HG02642 (cell line): ENCODE measurements around the gene THSD7A.

Experiments
- ATAC-seq: cut with Tn5 transposase; IDR thresholded peaks from one replicate; pipeline ENCODE4 v1.9.1; 2021; ENCODE audit warnings: mild to moderate bottlenecking; ENCODE audit not compliant: unreplicated experiment, poor library complexity

The THSD7A gene

GRCh38 chr7:11369696-11370095 is 462.3 kb downstream of the THSD7A start:
- ATAC-seq: no peak

- no peak for ATAC-seq
These were observed 465.9 kb downstream of the THSD7A start for GRCh38 chr7:11366118-11366517.

- ATAC-seq: no peak
These were observed 473.4 kb downstream of the THSD7A start for GRCh38 chr7:11358637-11359036.

DNA sequence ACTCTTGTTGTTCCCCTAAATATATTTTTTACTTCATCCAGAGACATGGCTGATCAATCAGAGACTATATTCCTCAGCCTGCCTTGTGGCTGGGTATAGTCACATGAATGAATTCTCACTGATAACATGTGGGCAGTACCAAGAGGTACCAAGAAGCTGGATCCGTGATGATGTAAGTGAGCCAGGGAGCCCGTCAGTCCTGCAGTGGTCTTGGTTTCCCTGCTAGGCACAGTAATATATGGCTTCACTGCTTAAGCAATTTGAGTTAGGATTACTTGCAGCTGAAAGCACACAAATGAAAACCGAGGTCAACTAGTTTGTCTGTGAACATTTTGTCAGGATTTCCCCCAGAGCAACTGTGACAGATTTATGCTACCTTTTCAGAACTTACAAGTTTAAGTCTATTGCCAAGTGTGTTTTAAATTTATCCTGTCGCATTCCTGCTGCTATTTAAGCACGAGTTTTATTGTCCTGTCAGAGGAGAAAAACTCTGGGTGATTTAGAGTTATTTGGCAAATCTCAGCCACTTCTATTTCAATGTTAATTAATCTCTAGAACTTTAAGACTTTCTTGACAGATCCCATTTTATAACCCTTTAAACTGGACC is 476.5 kb downstream of the THSD7A start:
- ATAC-seq: no peak

DNA sequence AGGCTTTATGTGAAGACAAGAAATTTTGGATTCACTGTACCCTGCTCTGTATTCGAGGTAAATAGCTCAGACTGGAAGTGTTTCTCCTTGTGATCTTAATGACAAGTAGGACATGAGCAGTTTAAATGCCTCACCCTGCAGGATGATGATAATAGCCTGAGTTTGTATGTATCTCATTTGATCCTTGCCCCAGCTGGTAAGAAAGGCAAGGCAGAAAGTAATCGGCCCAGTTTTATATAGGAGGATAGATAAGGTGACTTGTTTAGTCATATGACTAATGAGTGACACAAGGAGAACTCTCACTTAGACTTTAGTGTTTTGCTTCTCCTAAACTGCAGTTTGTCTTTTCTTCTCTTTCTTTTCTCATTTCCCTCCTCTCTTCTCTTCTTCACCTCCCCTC is 485.7 kb downstream of the THSD7A start:
- no peak for ATAC-seq

DNA sequence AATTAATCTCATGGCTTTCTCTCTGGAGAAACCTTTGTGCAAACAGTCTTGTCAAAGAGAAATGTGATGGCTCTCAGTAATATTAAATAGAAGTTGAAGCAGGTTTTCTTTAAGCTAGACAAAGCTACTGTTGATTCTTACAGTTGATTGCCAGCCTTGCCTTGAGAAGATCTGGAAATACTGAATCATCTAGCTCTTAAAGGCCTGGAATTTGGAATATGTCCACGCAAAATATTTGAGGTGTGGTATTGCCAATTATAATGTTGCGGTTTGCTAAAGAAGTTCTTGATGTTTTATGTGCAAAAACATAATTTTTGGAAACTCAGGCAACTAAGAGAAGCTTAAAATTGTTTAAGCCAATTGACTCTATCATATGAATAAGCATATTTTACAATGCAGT is 486.4 kb downstream of the THSD7A start:
- ATAC-seq: no peak

- no peak for ATAC-seq
These were observed 488.1 kb downstream of the THSD7A start for GRCh38 chr7:11343818-11344413.

- ATAC-seq: no peak
These were observed 488.9 kb downstream of the THSD7A start for GRCh38 chr7:11343136-11343535.

- ATAC-seq: no peak
These were observed 490.6 kb downstream of the THSD7A start for GRCh38 chr7:11341285-11341944.

- ATAC-seq: no peak
These were observed 495.6 kb downstream of the THSD7A start for GRCh38 chr7:11336432-11336831.

- ATAC-seq: no peak
These were observed 496.1 kb downstream of the THSD7A start for GRCh38 chr7:11335947-11336346.

DNA sequence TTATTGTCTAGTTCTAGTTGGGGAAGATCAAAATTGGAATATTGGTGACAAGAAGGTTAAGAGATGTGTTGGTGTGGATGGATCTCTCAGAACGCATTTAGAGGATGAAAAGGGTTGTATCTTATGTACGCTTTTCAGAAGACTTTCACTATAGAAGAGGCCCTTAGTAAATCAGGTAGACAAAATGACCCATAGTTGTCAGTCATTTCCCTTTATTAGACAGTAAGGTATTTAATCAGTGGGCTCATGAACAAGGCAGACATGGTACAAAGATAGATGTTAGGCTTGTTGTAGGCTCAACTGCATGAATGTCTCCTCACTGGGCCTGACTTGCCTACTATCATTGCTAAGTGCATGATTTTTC is 499.2 kb downstream of the THSD7A start:
- peak; percentile 32 for ATAC-seq

GRCh38 chr7:11332186-11332864 is 499.7 kb downstream of the THSD7A start:
- peak; percentile 91 for ATAC-seq

DNA sequence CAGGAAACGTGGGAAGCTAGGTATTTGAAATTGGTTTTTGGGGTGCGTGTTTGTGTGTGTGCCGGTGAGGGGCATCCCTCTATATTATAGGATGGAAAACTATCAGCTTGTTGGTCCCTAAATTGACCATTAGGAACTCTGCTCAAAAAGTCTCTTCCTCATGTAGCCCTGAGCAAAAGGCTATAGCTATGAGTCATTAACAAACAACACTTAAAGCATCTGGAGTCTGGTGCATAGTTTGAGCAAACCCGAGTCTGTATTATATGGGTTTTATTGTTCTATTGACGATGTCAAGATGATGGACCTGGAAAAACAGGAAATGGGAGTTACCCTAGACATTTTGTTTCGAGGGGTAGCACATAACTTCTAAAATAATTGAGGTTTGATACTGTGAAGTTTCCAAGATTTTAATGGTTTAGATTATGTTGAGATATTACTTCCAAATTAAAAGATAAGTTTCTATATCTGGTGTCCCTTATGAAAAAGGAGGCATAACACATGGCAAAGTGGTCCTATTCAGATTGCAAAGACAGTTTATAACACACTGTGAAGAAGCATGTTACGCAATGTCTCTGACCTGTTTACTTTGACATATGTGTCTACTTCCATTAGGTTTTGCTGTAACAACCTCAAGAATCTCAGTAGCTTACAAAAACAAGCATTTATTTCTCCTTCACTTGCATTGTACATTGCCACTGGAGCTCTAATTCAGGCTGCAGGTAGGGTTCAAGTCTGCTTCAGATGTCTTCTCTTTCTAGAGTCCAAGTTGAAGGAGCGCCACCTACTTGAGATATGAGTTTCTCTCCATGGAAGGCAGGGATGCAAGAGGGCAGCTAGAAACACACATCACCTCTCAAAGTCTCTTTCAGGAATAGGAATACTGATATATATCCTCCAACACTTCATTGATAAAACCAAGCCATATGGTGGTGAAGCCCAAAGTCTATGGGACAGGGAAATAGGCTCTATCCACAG is 500.6 kb downstream of the THSD7A start:
- no peak for ATAC-seq

GRCh38 chr7:11330717-11331116 is 501.3 kb downstream of the THSD7A start:
- no peak for ATAC-seq

- no peak for ATAC-seq
These were observed 501.8 kb downstream of the THSD7A start for GRCh38 chr7:11330208-11330607.

GRCh38 chr7:11329626-11330025 is 502.4 kb downstream of the THSD7A start:
- no peak for ATAC-seq

DNA sequence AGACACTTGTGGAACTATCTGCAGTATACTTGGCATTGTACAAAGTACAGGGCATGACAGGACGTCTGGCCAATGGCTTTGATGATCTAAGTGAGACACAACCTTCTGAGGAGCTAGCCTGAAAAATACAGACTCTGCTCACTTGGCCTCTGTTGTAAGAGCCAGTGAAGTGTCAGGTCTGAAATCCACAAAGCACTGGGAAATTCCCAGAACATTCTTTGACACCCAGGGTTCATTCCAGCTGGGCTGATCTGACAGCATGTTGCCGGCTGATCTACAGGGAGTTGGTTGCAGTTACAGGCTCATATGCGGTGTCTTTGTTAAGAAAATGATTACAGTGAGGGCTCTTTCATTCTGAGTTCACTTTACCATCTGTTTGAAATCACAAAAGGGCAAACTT is 503.7 kb downstream of the THSD7A start:
- no peak for ATAC-seq

DNA sequence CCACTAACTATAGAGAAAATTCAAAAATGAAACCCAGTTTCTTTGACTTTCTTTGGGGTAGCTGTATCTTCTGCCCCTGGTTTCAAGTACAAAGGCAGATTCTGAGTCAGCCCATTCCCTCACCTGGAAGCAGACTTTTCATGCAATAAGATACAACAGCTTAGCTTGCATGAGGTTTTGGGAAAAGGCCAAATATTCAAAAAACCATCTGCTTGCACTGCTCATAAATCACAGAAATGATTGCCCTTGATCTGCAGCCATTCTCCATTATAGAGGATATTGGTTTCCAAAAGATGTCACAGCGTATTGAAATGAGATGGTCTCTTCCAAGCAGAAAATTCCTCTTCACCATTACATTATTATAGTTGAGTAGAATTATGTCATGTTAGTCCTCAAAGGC is 504.4 kb downstream of the THSD7A start:
- no peak for ATAC-seq
